Esophagus muscularis mucosa (tissue), 4 donors: Measurements from ENCODE around the gene MYMX.

Source experiments
- CTCF ChIP-seq, 3 experiments: fragments of 200-600 bp in 2 of 3; fragments of 450-650 bp in 1 of 3; sonication (generic) in 2 of 3; IDR thresholded peaks; one replicate each; pipeline ENCODE4 v1.5.1; 2017 to 2019; ENCODE audit warnings: antibody characterized with exemption in 3 of 3, mild to moderate bottlenecking in 2 of 3, moderate library complexity in 1 of 3
- EP300 ChIP-seq: sonication (generic); formaldehyde crosslinking; IDR thresholded peaks from one replicate; pipeline ENCODE4 v1.6.1; 2017; ENCODE audit warnings: antibody characterized with exemption
- POLR2A ChIP-seq: fragments of 450-650 bp; IDR thresholded peaks from one replicate; pipeline ENCODE4 v1.6.1; 2017; ENCODE audit warnings: antibody characterized with exemption, moderate library complexity, mild to moderate bottlenecking, low read depth

GRCh38 chr6:44257753-44258324 is 41.1 kb downstream of the MYMX start:
- TF ChIP-seq CTCF (IDR thresholded peaks at IDR 0.05): no peak
- no peak for TF ChIP-seq POLR2A
- no peak for TF ChIP-seq EP300
